DMS53 treated with DMSO at 0.1 percent for 48 hours (cell line): ENCODE data around the gene FDX1.

Source experiments
- DNase-seq: peaks from one replicate; lab custom pipeline; 2025; ENCODE audit not compliant: unreplicated experiment; lab: John Stamatoyannopoulos, UW

Gene FDX1

DNA sequence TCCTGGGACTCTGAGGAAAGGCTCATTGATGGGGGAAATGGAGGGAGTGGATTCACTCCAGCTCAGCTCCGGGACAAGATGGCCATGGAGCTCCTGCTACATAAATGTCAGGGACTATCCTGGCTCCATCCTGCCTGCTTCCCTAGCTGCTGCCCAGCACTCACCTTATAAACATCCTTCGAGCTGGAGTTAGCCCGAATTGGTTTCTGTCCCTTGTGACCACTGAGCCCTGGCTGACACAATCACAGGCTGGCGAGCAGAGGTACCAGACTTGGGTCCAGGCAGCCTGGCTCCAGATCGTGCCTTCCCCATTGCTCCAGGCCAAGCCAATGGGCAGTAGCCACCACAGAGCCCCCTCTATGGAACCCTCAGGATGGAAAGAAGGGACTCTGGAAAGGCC lies 77.6 kb downstream of the FDX1 start:
- DNase-seq, result no peak

DNA sequence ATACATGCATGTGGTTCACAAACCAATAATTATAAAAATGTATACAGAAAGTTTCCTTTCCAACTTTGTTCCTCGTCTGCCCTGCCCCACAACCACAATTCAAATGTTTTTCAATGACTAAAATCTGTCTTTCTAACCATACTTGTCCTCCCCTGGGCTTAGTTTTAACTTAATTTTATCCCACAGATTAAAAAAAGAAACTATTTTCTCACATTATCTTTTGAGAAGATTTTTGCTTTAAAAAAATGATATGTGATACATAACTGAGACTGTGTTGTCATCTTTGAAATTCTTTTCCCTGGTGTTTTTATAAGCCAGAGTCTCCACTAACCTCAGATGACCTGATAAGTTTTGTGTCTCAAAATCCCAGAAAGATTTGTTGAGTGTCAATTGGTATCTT lies 79.0 kb downstream of the FDX1 start:
- DNase-seq, result no peak

DNA sequence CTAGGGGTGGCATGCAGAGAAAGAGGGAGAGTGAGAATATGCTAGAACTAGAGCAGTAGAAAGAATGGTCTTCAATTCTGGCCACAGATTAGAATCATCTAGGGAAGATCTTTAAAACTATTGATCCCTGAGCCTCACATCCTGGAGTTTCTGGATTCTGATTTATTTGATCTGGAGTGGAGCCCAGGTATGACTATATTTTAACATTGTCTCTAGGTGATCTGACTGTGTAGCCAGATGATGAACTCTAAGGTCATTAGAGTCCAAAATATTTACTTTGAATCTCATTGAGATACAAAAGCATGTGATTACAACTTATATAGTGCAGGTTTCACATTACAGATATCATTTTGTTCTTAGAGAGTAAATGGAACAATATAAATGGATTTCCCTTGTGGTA lies 79.7 kb downstream of the FDX1 start:
- no peak for DNase-seq

DNA sequence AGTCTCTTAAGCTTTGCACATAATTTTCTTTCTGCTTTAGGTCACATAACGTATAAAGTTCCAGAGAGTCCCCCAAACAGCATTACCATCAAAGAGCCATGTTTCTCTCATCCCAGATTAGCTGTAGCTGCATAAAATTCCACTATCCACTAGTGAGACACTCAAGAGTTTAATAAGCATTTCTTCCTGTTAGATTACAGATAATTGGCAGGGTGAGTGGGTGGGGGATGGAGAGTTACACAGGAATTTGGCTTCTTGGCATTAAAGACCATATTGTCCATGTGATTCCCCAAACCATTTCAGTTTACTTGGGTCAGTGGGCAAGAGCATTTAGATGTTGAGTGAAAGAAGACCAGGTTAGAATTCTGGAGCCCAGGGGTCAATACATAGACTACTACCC lies 82.3 kb downstream of the FDX1 start:
- no peak for DNase-seq

DNA sequence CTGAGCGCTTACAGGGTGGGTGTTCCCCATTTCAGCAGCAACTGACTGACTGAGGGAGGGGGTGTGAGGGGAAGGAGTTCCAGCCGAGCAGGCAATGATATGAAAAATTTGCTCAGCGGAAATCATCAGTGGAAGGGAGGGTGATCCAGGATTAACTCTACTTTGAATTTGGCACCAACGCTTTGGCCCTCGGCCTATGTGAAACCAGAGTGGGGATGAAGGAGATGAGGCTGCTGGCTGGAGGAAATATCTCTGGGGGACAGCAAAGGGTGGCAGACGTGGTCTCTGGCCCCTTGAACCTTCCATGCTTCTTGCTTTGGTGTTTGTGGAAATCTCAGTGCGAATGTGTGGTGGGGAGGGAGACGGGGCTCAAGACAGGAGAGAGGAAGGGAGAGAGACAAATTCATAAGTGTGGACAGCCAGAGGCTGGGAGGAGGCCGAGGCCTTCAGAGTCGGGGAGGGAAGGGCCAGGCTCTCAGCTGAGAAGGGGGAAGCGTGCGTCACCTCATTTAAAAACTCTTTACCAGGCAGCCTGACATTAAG lies 83.6 kb downstream of the FDX1 start:
- DNase-seq, result no peak

DNA sequence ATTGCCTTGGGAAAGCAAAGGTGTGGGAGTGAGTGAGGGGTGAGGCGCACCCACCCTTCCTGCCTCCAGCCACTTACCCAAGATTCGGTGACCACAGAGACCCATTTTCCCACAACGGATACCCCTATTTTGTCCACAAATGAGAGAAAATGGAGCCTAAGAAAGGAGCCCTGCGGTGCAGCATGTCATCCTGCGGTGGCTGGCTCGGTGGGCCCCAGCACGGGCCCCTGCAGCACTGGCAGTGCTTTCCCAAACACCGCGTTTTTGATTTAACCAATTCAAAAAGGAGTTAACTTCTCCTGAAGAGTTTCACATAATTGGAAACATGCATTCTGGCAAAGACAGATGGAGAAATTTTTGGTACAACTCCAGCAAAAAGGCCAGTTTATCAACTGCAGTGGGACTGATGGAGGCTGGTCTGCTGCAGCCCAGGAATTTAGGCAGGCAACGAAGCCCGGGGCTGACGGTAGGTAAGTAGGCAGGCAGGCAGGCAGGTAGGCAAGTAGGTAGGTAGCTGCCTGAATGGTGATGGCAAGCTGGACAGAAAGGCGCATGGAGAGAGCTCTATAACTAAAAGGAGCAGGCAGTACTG lies 84.2 kb downstream of the FDX1 start:
- DNase-seq, result no peak
